GM10266 (cell line): ENCODE data around the gene ALAS1.

Experiments
- DNase-seq: peaks from one replicate; pipeline ENCODE4 v3.0.0; 2012; ENCODE audit errors: extremely low spot score
- CTCF ChIP-seq: IDR thresholded peaks from 2 replicates; pipeline ENCODE4 v1.5.1; 2012; ENCODE audit warnings: mild to moderate bottlenecking, low read depth; ENCODE audit not compliant: control insufficient read depth, insufficient read depth; ENCODE audit errors: missing control alignments

Gene ALAS1

GRCh38 chr3:52248816-52249547 is 51.0 kb downstream of the ALAS1 start:
- TF ChIP-seq CTCF: no peak
- no peak for DNase-seq

GRCh38 chr3:52249683-52250082 is 51.7 kb downstream of the ALAS1 start:
- no peak for DNase-seq
- TF ChIP-seq CTCF: no peak

GRCh38 chr3:52250122-52250521 is 52.2 kb downstream of the ALAS1 start:
- DNase-seq: no peak
- TF ChIP-seq CTCF: no peak

- peak; percentile 87 for DNase-seq
- TF ChIP-seq CTCF: no peak
Observed at GRCh38 chr3:52253314-52254304, 55.6 kb downstream of the ALAS1 start.

- no peak for DNase-seq
- no peak for TF ChIP-seq CTCF
Observed at GRCh38 chr3:52254608-52255007, 56.6 kb downstream of the ALAS1 start.

- no peak for TF ChIP-seq CTCF
- no peak for DNase-seq
Observed at GRCh38 chr3:52256159-52256558, 58.2 kb downstream of the ALAS1 start.

GRCh38 chr3:52256622-52257021 is 58.7 kb downstream of the ALAS1 start:
- TF ChIP-seq CTCF: no peak
- DNase-seq: no peak
